Islet of Langerhans (tissue), 1 donor: ENCODE results near the gene BRWD1.

Source experiments
- FAIRE-seq: peaks from one replicate; lab custom pipeline; 2011; peaks lifted over from hg19 to GRCh38; lab: Jason Lieb, UNC

Gene BRWD1

DNA sequence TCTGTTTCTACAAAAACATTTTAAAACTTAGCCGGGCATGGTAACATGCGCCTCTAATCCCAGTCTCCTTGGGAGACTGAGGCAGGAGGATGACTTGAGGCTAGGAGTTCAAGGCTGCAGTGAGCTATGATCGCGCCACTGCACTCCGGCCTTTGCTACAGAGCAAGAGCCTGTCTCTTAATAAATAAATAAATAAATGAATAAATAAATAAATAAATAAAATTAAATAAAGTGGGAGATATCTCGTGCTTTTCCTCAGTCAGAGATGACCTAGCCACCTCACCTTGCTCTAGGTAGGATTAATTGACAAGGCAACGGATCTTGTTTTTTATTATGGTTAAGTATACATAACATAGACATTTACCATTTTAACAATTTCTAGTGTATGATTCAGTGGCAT is 14.3 kb upstream of the BRWD1 start:
- no peak for FAIRE-seq

GRCh38 chr21:39326607-39327307 is 13.3 kb upstream of the BRWD1 start:
- FAIRE-seq, result no peak

- no peak for FAIRE-seq
Observed at GRCh38 chr21:39325458-39325857, 12.0 kb upstream of the BRWD1 start.

- no peak for FAIRE-seq
Observed at GRCh38 chr21:39321424-39321823, 8.0 kb upstream of the BRWD1 start.

DNA sequence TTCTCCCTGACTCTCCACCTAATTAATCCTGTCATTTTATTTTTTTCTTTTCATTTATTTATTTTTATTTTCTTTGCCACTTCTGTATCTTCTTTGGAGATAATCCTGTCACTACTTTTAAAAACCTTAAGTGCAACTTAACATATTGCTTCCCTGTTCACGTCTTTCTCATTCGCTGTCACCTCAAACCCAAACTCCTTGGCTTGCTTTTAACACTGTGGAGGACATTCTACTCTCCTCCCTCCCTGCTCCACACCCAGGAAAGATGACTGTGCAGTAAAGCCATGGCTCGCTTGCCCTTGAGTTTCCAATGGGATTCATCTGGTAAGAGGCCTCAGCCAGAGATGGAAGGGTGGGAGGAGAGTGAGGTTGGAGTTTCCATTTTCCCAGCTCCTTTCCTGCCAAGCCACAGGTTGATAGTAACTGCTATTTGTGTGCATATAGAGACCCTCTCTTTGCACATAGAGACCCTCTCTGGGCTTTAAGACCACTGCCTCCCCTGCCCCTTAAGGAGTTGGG is 6.4 kb upstream of the BRWD1 start:
- no peak for FAIRE-seq

GRCh38 chr21:39319251-39319756 is 5.9 kb upstream of the BRWD1 start:
- no peak for FAIRE-seq

- FAIRE-seq, result no peak
Observed at GRCh38 chr21:39318091-39318959, 4.9 kb upstream of the BRWD1 start.

GRCh38 chr21:39317134-39318090 is 4.0 kb upstream of the BRWD1 start:
- FAIRE-seq, result no peak

GRCh38 chr21:39316729-39317128 is 3.3 kb upstream of the BRWD1 start:
- no peak for FAIRE-seq

GRCh38 chr21:39315603-39316445 is 2.4 kb upstream of the BRWD1 start:
- no peak for FAIRE-seq

DNA sequence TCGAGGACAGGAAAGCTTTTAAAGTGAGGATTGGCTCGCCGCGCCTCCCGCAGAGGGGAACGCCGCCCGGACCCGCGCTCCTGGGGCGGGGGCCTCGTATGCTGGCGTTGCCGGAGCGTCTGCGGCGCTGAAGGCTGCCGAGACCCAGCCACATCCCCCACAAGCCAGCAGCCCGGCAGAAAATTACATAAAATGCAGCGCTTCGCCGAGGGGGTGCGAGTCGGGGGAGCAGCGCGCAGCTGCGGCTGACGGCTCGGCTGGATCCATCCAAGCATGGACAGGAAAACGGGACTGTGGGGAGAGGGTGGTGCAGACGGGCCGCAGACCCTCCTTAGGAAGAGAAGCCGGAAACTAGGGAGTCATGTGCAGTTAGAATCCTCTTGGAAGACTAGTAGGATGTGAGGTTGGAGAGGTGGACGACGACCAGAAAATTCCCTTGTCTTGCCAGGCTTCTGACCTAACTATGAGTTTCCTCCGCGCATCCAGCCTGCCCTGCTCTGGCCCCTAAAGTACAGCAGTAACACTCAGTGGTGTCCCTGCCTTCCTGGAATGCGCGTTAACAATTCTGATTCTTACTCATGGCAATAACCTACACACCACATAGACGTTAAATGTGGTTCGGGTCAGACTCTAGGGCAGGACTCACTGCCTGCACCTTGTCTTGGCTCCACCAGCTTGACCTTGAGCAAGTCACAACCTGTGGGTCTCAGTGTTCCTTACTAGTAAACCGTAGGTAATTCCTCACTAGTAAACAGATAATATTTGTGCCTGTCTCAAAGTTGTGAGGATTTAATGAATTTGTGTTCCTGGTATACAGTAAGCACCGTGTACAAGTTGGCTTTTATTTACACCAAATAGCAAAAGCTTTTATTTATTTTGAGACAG is 953 bp upstream of the BRWD1 start:
- FAIRE-seq, result no peak

DNA sequence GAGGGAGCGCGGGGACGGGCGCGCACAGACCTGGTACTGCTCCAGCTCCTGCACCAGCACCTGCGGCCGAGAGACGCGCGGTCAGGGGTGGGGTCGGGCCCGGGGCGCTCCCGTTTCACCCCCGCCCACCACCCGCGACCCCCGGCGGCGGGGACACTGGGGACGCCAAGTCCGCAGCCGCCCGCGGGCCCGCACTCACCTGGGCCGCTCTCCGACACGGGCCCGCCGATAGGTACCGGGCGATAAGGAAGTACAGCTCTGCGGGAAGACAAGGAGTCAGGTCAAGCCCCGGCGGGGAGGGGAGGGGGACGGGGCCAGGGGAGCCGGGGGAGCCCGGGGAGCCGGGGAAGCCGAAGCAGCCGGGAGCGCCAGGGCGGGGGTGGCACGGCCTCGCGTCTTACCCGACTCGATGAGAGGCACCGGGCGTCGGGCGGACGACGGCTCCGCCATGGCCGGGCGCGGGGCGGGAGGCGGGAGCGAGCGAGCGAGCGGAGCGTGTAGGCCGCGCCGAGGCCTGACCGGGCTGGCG is 326 bp downstream of the BRWD1 start:
- FAIRE-seq, result no peak

GRCh38 chr21:39312112-39313041 is 1.1 kb downstream of the BRWD1 start:
- peak; percentile 66 for FAIRE-seq

DNA sequence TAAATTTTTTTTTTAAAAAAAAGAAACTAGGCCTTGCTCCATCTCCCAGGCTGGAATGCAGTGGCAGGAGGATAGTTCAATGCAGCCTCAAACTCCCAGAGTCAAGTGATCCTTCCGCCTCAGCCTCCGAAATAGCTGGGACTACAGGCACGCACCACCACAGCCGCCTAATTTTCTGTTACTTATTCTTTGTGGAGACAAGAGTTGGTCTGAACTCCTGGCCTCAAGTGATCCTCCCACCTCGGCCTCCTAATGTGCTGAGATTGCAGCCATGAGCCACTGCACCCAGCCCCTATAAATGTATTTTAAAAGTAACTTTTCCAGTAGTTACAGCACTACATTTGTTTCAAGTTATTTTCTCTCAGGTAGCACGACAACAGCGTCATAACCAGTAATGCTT is 2.3 kb downstream of the BRWD1 start:
- no peak for FAIRE-seq

DNA sequence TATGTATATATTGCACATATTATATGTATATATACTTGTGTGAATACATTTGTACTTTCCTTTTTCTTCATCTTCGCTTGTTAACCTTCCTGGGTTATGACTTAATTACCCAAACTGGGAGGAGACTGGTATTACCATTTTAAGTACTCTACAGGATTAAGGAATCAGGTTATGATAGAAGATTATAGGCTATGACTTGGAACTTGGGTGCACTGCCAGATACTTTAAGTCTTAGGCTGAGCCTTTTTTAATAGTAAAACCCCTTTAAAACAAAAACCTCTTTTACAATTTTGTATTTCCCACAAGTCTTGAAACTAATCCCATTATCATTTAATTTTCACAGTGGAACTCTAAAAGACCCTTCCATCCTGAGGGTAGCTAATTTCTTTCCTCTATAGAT is 6.0 kb downstream of the BRWD1 start:
- FAIRE-seq, result no peak

- FAIRE-seq, result no peak
Observed at GRCh38 chr21:39300587-39300986, 12.8 kb downstream of the BRWD1 start.

DNA sequence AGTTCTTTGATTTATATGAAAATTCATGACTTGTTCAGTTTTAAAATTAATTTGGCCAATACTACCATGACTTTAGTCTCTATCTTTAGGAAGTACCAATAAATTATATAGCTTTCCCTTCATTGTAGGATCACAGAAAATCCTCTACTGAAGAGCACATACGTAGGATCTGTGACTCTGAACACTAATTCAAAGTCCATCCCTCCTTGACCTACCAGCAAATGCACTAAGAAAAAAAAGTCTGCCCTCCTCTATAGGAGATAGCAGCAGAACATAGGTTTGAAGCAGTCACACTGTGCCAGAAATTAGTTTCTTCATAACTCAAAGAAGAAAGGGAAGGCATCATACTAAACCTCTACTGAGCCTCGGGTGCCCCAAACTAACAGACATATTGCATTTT is 16.5 kb downstream of the BRWD1 start:
- no peak for FAIRE-seq

GRCh38 chr21:39288987-39289386 is 24.4 kb downstream of the BRWD1 start:
- no peak for FAIRE-seq

GRCh38 chr21:39282911-39283310 is 30.5 kb downstream of the BRWD1 start:
- FAIRE-seq, result no peak
